Gastrocnemius medialis (tissue), 4 donors: Measurements from ENCODE around the gene KIF4A.

Experiments
- CTCF ChIP-seq, 5 experiments: fragments of 450-650 bp in 3 of 5; fragments of 200-600 bp in 2 of 5; sonication (generic) in 2 of 5; IDR thresholded peaks in 4 of 5; conservative IDR thresholded peaks in 1 of 5; 1 replicate in 4 of 5; 2 replicates in 1 of 5; pipeline ENCODE4 v1.5.1; 2016 to 2019; ENCODE audit warnings: antibody characterized with exemption in 5 of 5, mild to moderate bottlenecking in 3 of 5, moderate library complexity in 3 of 5
- POLR2A ChIP-seq, 2 donors: fragments of 450-650 bp; IDR thresholded peaks; one replicate each; pipeline ENCODE4 v1.6.1; 2017; ENCODE audit warnings: antibody characterized with exemption in 2 of 2, mild to moderate bottlenecking in 2 of 2, moderate library complexity in 2 of 2

DNA sequence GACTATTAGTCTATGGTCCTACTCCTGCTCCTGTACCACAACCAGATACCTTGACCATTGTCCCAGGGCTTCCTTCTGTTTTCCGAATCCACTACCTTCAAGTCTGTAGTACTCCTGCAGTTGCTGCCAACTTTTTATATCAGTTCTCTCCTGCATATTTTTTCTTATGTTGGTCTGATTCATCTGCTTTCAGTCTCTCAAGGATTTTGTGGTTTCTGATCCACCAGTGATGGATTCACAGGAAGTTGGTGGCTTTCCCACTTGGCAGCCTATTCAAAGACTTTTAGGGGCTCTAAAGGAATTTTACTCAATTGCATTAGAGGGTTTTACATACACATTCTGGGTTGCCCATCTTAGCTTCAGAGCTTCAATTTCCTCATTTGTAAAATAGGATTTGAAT is 23.6 kb downstream of the KIF4A start:
- TF ChIP-seq CTCF (IDR thresholded peaks at IDR 0.05 in 4 of 5, conservative IDR thresholded peaks at IDR 0.05 in 1 of 5), result no peak
- TF ChIP-seq POLR2A (IDR thresholded peaks at IDR 0.05), result no peak
